ENCODE measurements around the gene MRPL14. TPM values are rescaled to one million over a fixed set of nuclear protein-coding genes. Genes with fewer than 3 reads are reported as not detected.
A peak's percentile ranks its signal among the peaks of the same experiment; 100 is the strongest.
"Not testable (repeated sequence)": the region's sequence is repeated elsewhere in the genome, so short reads cannot be mapped to it uniquely, and the experiment has no call there.

Gene MRPL14
- total RNA-seq, 1 donor from 2014 or later: 67.3 TPM

- H3K27ac Mint-ChIP-seq; H3K27me3 Mint-ChIP-seq (ENCODE audit: low read depth): not testable (repeated sequence)
- peaks cover 38% of the 10 kb centered on the region for H3K36me3 Mint-ChIP-seq (ENCODE audit: low read depth)
These were observed 17.3 kb upstream of the MRPL14 start for GRCh38 chr6:44144536-44144935.

DNA sequence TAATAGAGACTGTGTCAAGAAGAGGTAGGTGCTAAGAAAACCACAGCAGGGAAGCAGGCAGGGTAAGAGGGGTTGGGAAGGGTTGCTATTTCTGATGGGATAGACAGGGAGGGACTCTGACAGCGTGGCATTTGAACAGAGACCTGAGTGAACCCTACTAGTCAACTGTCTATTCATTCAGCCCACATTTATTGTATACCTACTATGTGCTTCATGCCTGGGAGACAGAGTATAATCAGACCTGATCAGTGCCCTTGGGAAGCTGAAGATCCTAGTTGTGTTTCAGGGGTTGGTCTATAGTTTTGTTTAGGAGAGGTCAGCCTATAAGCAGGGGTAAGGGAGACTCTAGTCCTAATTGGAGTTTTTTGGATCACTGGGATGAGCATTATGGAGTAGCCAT lies 16.5 kb upstream of the MRPL14 start:
- no peaks in the 10 kb centered on the region for H3K27me3 Mint-ChIP-seq (ENCODE audit: low read depth)
- H3K9me3 Mint-ChIP-seq: no peaks in the 10 kb centered on the region
- H3K27ac Mint-ChIP-seq: no peak overlapping the region
- no peaks in the 10 kb centered on the region for H3K4me1 Mint-ChIP-seq (ENCODE audit: low read depth)
- H3K4me3 Mint-ChIP-seq (ENCODE audit: low read depth): no peak overlapping the region
- no peak for DNase-seq (ENCODE audit: low spot score)
- H3K36me3 Mint-ChIP-seq (ENCODE audit: low read depth): peaks cover 36% of the 10 kb centered on the region
- intact Hi-C loops (cut with micrococcal nuclease): no loop called here

More at GRCh38 chr6:44144536-44144935, 17.3 kb upstream of the MRPL14 start:
- H3K4me1 Mint-ChIP-seq (ENCODE audit: low read depth); intact Hi-C loops (cut with micrococcal nuclease); DNase-seq (ENCODE audit: low spot score); H3K9me3 Mint-ChIP-seq; H3K4me3 Mint-ChIP-seq (ENCODE audit: low read depth): not testable (repeated sequence)

- Mint-ChIP-seq H3K4me3 (ENCODE audit: low read depth) (no peak overlapping the region), H3K36me3 (ENCODE audit: low read depth) (peaks cover 35% of the 10 kb centered on the region), H3K27me3 (ENCODE audit: low read depth) (no peaks in the 10 kb centered on the region), H3K27ac (no peak overlapping the region), H3K4me1 (ENCODE audit: low read depth) (no peaks in the 10 kb centered on the region), H3K9me3 (no peaks in the 10 kb centered on the region)
- intact Hi-C loops (cut with micrococcal nuclease): no loop called here
- DNase-seq (ENCODE audit: low spot score): no peak
These were observed 15.6 kb upstream of the MRPL14 start for GRCh38 chr6:44142835-44143234.

- Mint-ChIP-seq H3K27me3 (ENCODE audit: low read depth) (no peaks in the 10 kb centered on the region), H3K27ac (no peak overlapping the region), H3K4me3 (ENCODE audit: low read depth) (no peak overlapping the region), H3K4me1 (ENCODE audit: low read depth) (no peaks in the 10 kb centered on the region), H3K36me3 (ENCODE audit: low read depth) (peaks cover 45% of the 10 kb centered on the region), H3K9me3 (no peaks in the 10 kb centered on the region)
- intact Hi-C loops (cut with micrococcal nuclease): no loop called here
- no peak for DNase-seq (ENCODE audit: low spot score)
These were observed 12.1 kb upstream of the MRPL14 start for GRCh38 chr6:44139351-44139743.

- intact Hi-C loops (cut with micrococcal nuclease): no loop called here
- no peak for DNase-seq (ENCODE audit: low spot score)
- Mint-ChIP-seq H3K4me1 (ENCODE audit: low read depth) (no peaks in the 10 kb centered on the region), H3K36me3 (ENCODE audit: low read depth) (peaks cover 41% of the 10 kb centered on the region), H3K9me3 (no peaks in the 10 kb centered on the region), H3K4me3 (ENCODE audit: low read depth) (no peak overlapping the region), H3K27ac (no peak overlapping the region), H3K27me3 (ENCODE audit: low read depth) (no peaks in the 10 kb centered on the region)
These were observed 11.6 kb upstream of the MRPL14 start for GRCh38 chr6:44138717-44139350.

GRCh38 chr6:44135875-44136274 lies 8.6 kb upstream of the MRPL14 start:
- H3K27me3 Mint-ChIP-seq (ENCODE audit: low read depth): no peaks in the 10 kb centered on the region
- H3K27ac Mint-ChIP-seq: no peak overlapping the region
- no peak overlapping the region for H3K4me3 Mint-ChIP-seq (ENCODE audit: low read depth)
- DNase-seq (ENCODE audit: low spot score): no peak
- no peaks in the 10 kb centered on the region for H3K4me1 Mint-ChIP-seq (ENCODE audit: low read depth)
- intact Hi-C loops (cut with micrococcal nuclease): no loop called here
- H3K36me3 Mint-ChIP-seq (ENCODE audit: low read depth): peaks cover 26% of the 10 kb centered on the region
- H3K9me3 Mint-ChIP-seq: no peaks in the 10 kb centered on the region

DNA sequence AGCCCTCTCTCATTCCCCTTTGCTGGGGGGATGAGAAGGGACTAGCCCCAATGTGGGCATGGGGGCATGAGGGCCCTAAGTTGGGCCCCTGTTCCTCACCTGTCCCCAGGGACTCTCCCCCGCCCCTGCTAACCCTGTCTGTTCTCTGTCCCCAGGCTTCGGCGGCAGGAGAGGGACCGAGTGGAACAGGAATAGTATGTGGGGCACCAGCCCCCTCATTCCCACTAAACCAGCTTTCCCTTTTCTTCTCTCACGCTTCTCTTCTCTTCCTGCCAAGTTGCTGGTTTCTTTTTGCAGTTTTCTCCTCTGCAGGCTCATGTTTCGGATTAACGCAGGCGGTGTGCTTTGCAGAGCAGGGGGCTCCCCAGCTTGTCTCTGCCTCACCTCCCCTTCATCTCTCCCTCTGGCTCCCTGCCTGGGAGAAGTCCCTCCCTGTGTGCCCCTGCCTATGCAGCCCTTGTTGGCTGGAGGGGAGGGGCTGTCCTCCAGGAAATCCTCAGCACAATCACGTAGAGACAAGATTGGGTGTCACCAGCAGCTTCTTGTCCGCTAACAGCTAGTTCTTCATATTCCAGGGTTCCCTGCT lies 8.0 kb upstream of the MRPL14 start:
- DNase-seq (ENCODE audit: low spot score): no peak
- Mint-ChIP-seq H3K4me3 (ENCODE audit: low read depth) (no peak overlapping the region), H3K27me3 (ENCODE audit: low read depth) (no peaks in the 10 kb centered on the region), H3K9me3 (no peaks in the 10 kb centered on the region), H3K4me1 (ENCODE audit: low read depth) (no peaks in the 10 kb centered on the region), H3K27ac (no peak overlapping the region), H3K36me3 (ENCODE audit: low read depth) (peaks cover 20% of the 10 kb centered on the region)
- intact Hi-C loops (cut with micrococcal nuclease): no loop called here

DNA sequence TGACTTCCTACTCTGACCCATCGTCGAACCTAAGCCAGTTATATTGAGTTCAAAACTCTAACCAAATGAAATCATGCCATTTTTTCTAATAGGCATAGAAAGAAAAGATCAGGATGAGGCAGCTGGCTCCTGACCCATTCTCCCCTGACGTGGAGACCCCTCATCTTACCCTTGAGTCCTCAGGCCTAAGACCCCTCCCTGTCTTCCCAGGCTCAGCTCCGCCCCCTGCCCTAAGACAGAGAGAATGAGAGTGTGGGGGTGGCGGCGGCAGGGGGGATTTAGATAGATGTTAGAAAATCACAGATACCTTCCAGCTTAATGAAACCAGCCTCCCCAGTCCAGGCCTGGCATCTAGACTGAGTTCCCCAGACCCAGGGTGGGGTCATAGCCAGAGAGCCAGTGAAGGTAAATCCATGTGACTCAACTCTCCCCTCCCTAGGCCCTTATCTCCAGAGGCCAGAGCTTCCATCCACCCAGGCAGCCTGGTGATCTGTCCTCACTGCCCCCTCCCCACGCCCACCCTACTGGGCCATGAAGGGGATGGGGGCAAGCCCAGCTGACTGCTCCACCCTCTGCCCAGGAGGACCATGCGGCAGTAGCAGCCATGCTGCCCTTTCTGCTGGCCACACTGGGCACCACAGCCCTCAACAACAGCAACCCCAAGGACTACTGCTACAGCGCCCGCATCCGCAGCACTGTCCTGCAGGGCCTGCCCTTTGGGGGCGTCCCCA lies 6.9 kb upstream of the MRPL14 start:
- H3K27ac Mint-ChIP-seq: no peak overlapping the region
- DNase-seq (ENCODE audit: low spot score): no peak
- intact Hi-C loops (cut with micrococcal nuclease): no loop called here
- H3K9me3 Mint-ChIP-seq: no peaks in the 10 kb centered on the region
- peaks cover 3% of the 10 kb centered on the region for H3K4me1 Mint-ChIP-seq (ENCODE audit: low read depth)
- peaks cover 13% of the 10 kb centered on the region for H3K36me3 Mint-ChIP-seq (ENCODE audit: low read depth)
- H3K4me3 Mint-ChIP-seq (ENCODE audit: low read depth): no peak overlapping the region
- H3K27me3 Mint-ChIP-seq (ENCODE audit: low read depth): no peaks in the 10 kb centered on the region

- DNase-seq (ENCODE audit: low spot score): no peak
- peaks cover 10% of the 10 kb centered on the region for H3K36me3 Mint-ChIP-seq (ENCODE audit: low read depth)
- no peaks in the 10 kb centered on the region for H3K27me3 Mint-ChIP-seq (ENCODE audit: low read depth)
- H3K27ac Mint-ChIP-seq: no peak overlapping the region
- H3K4me1 Mint-ChIP-seq (ENCODE audit: low read depth): peaks cover 4% of the 10 kb centered on the region
- H3K4me3 Mint-ChIP-seq (ENCODE audit: low read depth): no peak overlapping the region
- no peaks in the 10 kb centered on the region for H3K9me3 Mint-ChIP-seq
- intact Hi-C loops (cut with micrococcal nuclease): no loop called here
These were observed 6.0 kb upstream of the MRPL14 start for GRCh38 chr6:44133003-44133931.

DNA sequence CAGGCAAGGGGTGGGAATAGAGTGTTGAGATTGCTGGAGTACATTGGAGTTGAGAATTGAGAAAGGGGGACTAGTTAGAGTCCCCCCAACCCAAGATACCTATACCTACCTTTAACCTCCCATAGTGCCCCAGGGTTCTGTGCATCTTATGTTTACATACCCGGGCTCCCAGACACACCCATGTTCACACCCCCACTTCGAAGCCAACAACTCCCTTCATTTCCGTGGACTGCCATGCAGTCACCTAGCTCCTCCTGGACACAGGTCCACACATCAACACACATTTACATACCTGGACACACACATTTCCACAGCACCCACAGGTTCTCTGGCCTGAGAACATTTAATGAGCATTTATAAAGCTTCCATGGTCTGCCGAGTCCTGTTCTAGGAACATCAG lies 5.2 kb upstream of the MRPL14 start:
- intact Hi-C loops (cut with micrococcal nuclease): no loop called here
- no peak overlapping the region for H3K27ac Mint-ChIP-seq

GRCh38 chr6:44131892-44132291 lies 4.6 kb upstream of the MRPL14 start:
- DNase-seq (ENCODE audit: low spot score): no peak
- no peak overlapping the region for H3K27ac Mint-ChIP-seq

More for the DNA sequence above, 5.2 kb upstream of the MRPL14 start:
- DNase-seq (ENCODE audit: low spot score): no peak
- peaks cover 5% of the 10 kb centered on the region for H3K4me1 Mint-ChIP-seq (ENCODE audit: low read depth)
- H3K36me3 Mint-ChIP-seq (ENCODE audit: low read depth): peaks cover 10% of the 10 kb centered on the region
- no peaks in the 10 kb centered on the region for H3K9me3 Mint-ChIP-seq
- H3K27me3 Mint-ChIP-seq (ENCODE audit: low read depth): no peaks in the 10 kb centered on the region
- no peak overlapping the region for H3K4me3 Mint-ChIP-seq (ENCODE audit: low read depth)

GRCh38 chr6:44129841-44130322 lies 2.6 kb upstream of the MRPL14 start:
- Mint-ChIP-seq H3K4me1 (ENCODE audit: low read depth) (peaks cover 18% of the 10 kb centered on the region), H3K36me3 (ENCODE audit: low read depth) (peaks cover 16% of the 10 kb centered on the region), H3K27ac (no peak overlapping the region), H3K9me3 (no peaks in the 10 kb centered on the region), H3K27me3 (ENCODE audit: low read depth) (no peaks in the 10 kb centered on the region), H3K4me3 (ENCODE audit: low read depth) (peak overlapping the region; percentile 76)
- no peak for DNase-seq (ENCODE audit: low spot score)
- intact Hi-C loops (cut with micrococcal nuclease): loop anchor here (5.0 kb wide), 1 partner anchor 137 kb away; the partner anchor contains the start of gene NFKBIE

More at GRCh38 chr6:44131892-44132291, 4.6 kb upstream of the MRPL14 start:
- intact Hi-C loops (cut with micrococcal nuclease): no loop called here
- H3K27me3 Mint-ChIP-seq (ENCODE audit: low read depth): no peaks in the 10 kb centered on the region
- peaks cover 6% of the 10 kb centered on the region for H3K36me3 Mint-ChIP-seq (ENCODE audit: low read depth)
- peaks cover 5% of the 10 kb centered on the region for H3K4me1 Mint-ChIP-seq (ENCODE audit: low read depth)
- no peaks in the 10 kb centered on the region for H3K9me3 Mint-ChIP-seq
- H3K4me3 Mint-ChIP-seq (ENCODE audit: low read depth): no peak overlapping the region
